GM19099 (cell line): ENCODE results near the gene TMCO4.

Experiments used
- POLR2A ChIP-seq: IDR thresholded peaks from 3 replicates; pipeline ENCODE4 v1.6.1; 2011; ENCODE audit warnings: low read depth; ENCODE audit not compliant: insufficient read length; ENCODE audit errors: extremely low read depth

The TMCO4 gene

GRCh38 chr1:19743180-19743579, 56.5 kb downstream of the TMCO4 start:
- TF ChIP-seq POLR2A, result no peak

GRCh38 chr1:19739628-19740027, 60.1 kb downstream of the TMCO4 start:
- TF ChIP-seq POLR2A, result no peak

GRCh38 chr1:19738669-19739068, 61.0 kb downstream of the TMCO4 start:
- no peak for TF ChIP-seq POLR2A

- no peak for TF ChIP-seq POLR2A
Measured at GRCh38 chr1:19738076-19738475, 61.6 kb downstream of the TMCO4 start.

- TF ChIP-seq POLR2A, result no peak
Measured at GRCh38 chr1:19737104-19737825, 62.5 kb downstream of the TMCO4 start.

- no peak for TF ChIP-seq POLR2A
Measured at GRCh38 chr1:19735440-19736127, 64.1 kb downstream of the TMCO4 start.

- TF ChIP-seq POLR2A, result no peak
Measured at GRCh38 chr1:19734472-19734999, 65.2 kb downstream of the TMCO4 start.

- no peak for TF ChIP-seq POLR2A
Measured at GRCh38 chr1:19734056-19734455, 65.7 kb downstream of the TMCO4 start.

GRCh38 chr1:19733615-19734014, 66.1 kb downstream of the TMCO4 start:
- no peak for TF ChIP-seq POLR2A

GRCh38 chr1:19731311-19731821, 68.3 kb downstream of the TMCO4 start:
- TF ChIP-seq POLR2A, result no peak

- TF ChIP-seq POLR2A, result no peak
Measured at GRCh38 chr1:19730793-19731192, 68.9 kb downstream of the TMCO4 start.

- TF ChIP-seq POLR2A, result no peak
Measured at GRCh38 chr1:19730232-19730631, 69.5 kb downstream of the TMCO4 start.

- no peak for TF ChIP-seq POLR2A
Measured at GRCh38 chr1:19728413-19729145, 71.1 kb downstream of the TMCO4 start.

GRCh38 chr1:19725606-19726005, 74.1 kb downstream of the TMCO4 start:
- no peak for TF ChIP-seq POLR2A

- TF ChIP-seq POLR2A, result no peak
Measured at GRCh38 chr1:19723874-19724273, 75.8 kb downstream of the TMCO4 start.
